GM12872 (cell line): ENCODE results near the gene HMGN1.

Experiments
- TF ChIP-seq, protein P1 (sequence below): IDR thresholded peaks from 3 replicates; pipeline ENCODE4 v1.5.1; 2011; ENCODE audit warnings: low read depth, mild to moderate bottlenecking, low read length, moderate library complexity; ENCODE audit not compliant: insufficient read depth

HMGN1 gene

DNA sequence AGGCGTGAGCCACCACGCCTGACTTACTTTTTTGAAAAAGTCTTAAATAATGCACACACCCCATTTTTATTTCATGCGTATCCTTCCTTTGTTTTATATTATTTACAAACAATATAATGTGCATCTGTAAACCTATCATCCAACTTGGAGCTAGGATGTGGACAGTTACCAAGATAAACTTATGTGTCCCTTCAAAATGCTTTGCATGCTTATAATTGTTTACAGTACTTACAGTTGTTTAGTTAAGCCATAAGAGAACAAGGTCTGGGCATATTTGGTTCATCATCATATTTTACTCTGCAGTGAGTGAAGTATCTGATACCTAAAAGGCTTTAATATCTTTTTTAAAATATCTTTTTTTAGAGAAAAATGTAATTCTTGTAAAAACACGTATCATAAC is 16.1 kb upstream of the HMGN1 start:
- TF ChIP-seq, protein P1, sequence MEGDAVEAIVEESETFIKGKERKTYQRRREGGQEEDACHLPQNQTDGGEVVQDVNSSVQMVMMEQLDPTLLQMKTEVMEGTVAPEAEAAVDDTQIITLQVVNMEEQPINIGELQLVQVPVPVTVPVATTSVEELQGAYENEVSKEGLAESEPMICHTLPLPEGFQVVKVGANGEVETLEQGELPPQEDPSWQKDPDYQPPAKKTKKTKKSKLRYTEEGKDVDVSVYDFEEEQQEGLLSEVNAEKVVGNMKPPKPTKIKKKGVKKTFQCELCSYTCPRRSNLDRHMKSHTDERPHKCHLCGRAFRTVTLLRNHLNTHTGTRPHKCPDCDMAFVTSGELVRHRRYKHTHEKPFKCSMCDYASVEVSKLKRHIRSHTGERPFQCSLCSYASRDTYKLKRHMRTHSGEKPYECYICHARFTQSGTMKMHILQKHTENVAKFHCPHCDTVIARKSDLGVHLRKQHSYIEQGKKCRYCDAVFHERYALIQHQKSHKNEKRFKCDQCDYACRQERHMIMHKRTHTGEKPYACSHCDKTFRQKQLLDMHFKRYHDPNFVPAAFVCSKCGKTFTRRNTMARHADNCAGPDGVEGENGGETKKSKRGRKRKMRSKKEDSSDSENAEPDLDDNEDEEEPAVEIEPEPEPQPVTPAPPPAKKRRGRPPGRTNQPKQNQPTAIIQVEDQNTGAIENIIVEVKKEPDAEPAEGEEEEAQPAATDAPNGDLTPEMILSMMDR, result no peak

DNA sequence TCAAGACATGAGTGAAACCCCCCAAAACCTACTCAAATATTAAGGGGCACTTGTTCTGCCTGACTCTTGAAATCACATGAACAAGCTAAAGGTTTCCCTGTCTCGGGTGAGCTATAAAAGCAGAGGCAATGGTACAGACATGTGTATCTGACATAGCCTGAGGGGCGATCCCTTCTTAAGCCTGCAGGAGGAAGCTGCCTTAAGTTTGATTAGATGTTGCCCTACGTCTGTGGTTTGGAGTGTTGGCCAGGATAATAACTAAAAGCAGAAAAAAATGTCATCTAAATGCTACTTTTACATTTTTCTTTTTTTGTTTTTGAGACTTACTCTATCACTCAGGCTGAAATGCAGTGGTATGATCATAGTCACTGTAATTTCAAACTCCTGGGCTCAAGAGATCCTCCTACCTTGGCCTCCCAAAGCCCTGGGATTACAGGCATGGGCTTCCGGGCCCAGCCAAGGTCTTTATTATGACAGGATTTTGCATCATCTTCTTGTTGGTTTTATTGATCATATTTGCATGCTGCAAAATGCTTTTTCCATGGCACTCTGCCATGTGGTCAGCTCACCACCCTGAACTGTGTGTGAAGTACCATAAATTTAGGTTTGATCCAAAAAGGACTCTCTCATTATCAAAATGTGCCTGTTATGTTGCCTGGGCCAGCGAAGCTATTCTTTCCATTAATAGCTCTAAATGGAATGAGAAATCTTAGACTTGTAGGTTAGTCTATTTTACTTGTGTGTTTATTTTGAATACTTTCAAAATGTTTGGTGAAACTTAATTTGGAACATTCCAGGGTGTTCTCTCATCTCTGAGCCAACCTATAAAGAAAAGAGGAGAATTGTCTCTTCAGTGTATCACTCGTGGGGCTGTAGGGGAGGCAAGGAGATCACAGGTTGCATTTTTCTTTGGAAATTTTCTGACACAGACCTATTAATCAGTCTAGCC is 15.0 kb upstream of the HMGN1 start:
- TF ChIP-seq, protein P1, result 0 out of 3 replicates have a peak, but pooled peaks have one; percentile 8

- TF ChIP-seq, protein P1, result no peak
These were observed 13.8 kb upstream of the HMGN1 start for GRCh38 chr21:39362733-39363132.

GRCh38 chr21:39359382-39359781 is 10.5 kb upstream of the HMGN1 start:
- TF ChIP-seq, protein P1, result no peak

GRCh38 chr21:39353295-39353694 is 4.4 kb upstream of the HMGN1 start:
- TF ChIP-seq, protein P1, result no peak

- TF ChIP-seq, protein P1, result no peak
These were observed 1.5 kb upstream of the HMGN1 start for GRCh38 chr21:39350094-39351005.
